ENCODE data around the gene CACNA2D3. TPM values are rescaled to one million over a fixed set of nuclear protein-coding genes. Genes with fewer than 3 reads are reported as not detected.

Gene CACNA2D3
- total and polyA plus RNA-seq, 2 donors from 2014 or later = 5.7 to 11.2 TPM

DNA sequence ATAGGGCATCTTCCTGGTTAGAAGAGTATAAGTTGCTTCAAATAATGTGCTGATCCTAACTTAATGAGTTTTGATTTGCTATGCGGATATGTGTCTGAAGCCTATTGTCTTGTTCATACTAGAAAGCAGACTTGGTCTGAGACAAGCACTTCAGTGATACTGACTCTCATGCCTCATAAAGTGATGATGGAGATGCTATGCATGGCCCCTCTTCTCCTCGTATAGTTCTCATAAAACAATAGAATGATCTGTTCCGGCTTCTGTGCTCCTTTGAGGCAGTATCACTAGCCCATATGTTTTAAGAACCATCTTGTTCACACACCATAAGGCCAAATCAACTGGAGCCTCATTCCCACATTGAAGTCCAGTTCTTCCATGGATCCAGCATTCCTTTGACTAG lies 583.4 kb downstream of the CACNA2D3 start:
- TF ChIP-seq, protein P1, sequence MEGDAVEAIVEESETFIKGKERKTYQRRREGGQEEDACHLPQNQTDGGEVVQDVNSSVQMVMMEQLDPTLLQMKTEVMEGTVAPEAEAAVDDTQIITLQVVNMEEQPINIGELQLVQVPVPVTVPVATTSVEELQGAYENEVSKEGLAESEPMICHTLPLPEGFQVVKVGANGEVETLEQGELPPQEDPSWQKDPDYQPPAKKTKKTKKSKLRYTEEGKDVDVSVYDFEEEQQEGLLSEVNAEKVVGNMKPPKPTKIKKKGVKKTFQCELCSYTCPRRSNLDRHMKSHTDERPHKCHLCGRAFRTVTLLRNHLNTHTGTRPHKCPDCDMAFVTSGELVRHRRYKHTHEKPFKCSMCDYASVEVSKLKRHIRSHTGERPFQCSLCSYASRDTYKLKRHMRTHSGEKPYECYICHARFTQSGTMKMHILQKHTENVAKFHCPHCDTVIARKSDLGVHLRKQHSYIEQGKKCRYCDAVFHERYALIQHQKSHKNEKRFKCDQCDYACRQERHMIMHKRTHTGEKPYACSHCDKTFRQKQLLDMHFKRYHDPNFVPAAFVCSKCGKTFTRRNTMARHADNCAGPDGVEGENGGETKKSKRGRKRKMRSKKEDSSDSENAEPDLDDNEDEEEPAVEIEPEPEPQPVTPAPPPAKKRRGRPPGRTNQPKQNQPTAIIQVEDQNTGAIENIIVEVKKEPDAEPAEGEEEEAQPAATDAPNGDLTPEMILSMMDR (IDR thresholded peaks at IDR 0.05; ENCODE audit: borderline replicate concordance, extremely low read depth, insufficient read depth) = no peak
- Histone ChIP-seq H3K4me3 (ENCODE audit: low read length in 3 of 3) (no peak overlapping the region), H3K27ac (ENCODE audit: low read depth in 2 of 2, low read length in 2 of 2) (no peak overlapping the region), H3K27me3 (ENCODE audit: control insufficient read depth, insufficient read depth, low read length) (no peaks in the 10 kb centered on the region), H3K9me3 (ENCODE audit: control insufficient read depth in 2 of 3, insufficient read depth in 1 of 3, low read length in 3 of 3) (no peaks in the 10 kb centered on the region), H3K36me3 (ENCODE audit: control insufficient read depth in 2 of 3, insufficient read depth in 3 of 3, low read length in 3 of 3) (no peaks in the 10 kb centered on the region), H3K9ac (ENCODE audit: low read length in 3 of 3) (no peak overlapping the region), H3K4me1 (ENCODE audit: control insufficient read depth in 2 of 3, insufficient read depth in 2 of 3, low read depth in 1 of 3, low read length in 3 of 3) (no peaks in the 10 kb centered on the region)
- intact Hi-C loops (cut with DNase I) = no loop called here
- DNase-seq = no peak
- FAIRE-seq = no peak

DNA sequence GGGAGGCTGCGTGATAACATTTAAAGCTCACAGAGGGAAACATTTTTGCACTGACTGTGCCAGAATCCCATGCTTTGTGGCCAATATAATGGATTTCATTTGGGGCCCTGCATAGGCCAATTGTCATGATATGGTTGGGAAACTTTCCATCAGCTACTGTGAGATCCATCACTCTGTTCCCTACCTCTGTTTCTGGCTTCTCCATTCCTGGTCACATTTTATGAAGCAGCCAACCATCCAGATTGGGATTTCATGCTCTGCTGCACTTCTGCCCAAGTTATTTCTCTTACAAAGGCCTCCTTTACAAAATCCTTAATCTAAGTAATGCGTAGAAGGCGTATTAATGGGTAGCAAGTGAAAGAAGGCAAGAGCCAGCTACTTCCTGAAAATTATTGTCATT lies 584.4 kb downstream of the CACNA2D3 start:
- intact Hi-C loops (cut with DNase I) = no loop called here
- Histone ChIP-seq H3K36me3 (ENCODE audit: control insufficient read depth in 2 of 3, insufficient read depth in 3 of 3, low read length in 3 of 3) (no peaks in the 10 kb centered on the region), H3K27ac (ENCODE audit: low read depth in 2 of 2, low read length in 2 of 2) (no peak overlapping the region), H3K9ac (ENCODE audit: low read length in 3 of 3) (no peak overlapping the region), H3K4me1 (ENCODE audit: control insufficient read depth in 2 of 3, insufficient read depth in 2 of 3, low read depth in 1 of 3, low read length in 3 of 3) (no peaks in the 10 kb centered on the region), H3K9me3 (ENCODE audit: control insufficient read depth in 2 of 3, insufficient read depth in 1 of 3, low read length in 3 of 3) (no peaks in the 10 kb centered on the region), H3K4me3 (ENCODE audit: low read length in 3 of 3) (no peak overlapping the region), H3K27me3 (ENCODE audit: control insufficient read depth, insufficient read depth, low read length) (no peaks in the 10 kb centered on the region)
- FAIRE-seq = no peak
- TF ChIP-seq, protein P1 (IDR thresholded peaks at IDR 0.05; ENCODE audit: borderline replicate concordance, extremely low read depth, insufficient read depth) = no peak
- DNase-seq = peak in 1 of 5 donors; percentile 6

DNA sequence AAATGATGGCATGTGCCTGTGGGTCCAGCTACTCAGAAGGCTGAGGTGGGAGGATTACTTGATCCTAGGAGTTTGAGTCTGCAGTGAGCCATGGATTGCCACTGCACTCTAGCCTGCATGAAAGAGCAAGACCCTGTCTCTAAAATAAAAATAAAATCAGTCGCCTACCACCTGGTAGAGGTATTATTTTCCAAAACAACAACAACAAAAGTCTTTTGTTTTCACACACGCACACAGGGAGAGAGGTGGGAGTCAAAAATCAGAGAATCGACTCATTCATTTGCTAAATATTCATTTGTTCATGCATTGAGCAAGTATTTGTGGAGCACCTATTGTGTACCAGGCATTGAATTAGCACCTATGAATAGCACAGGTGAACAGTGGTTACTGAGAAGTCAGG lies 587.4 kb downstream of the CACNA2D3 start:
- Histone ChIP-seq H3K27ac (ENCODE audit: low read depth in 2 of 2, low read length in 2 of 2) (no peak overlapping the region), H3K27me3 (ENCODE audit: control insufficient read depth, insufficient read depth, low read length) (no peaks in the 10 kb centered on the region), H3K4me3 (ENCODE audit: low read length in 3 of 3) (no peak overlapping the region), H3K9me3 (ENCODE audit: control insufficient read depth in 2 of 3, insufficient read depth in 1 of 3, low read length in 3 of 3) (no peaks in the 10 kb centered on the region), H3K36me3 (ENCODE audit: control insufficient read depth in 2 of 3, insufficient read depth in 3 of 3, low read length in 3 of 3) (no peaks in the 10 kb centered on the region), H3K9ac (ENCODE audit: low read length in 3 of 3) (no peak overlapping the region), H3K4me1 (ENCODE audit: control insufficient read depth in 2 of 3, insufficient read depth in 2 of 3, low read depth in 1 of 3, low read length in 3 of 3) (no peaks in the 10 kb centered on the region)
- TF ChIP-seq, protein P1 (IDR thresholded peaks at IDR 0.05; ENCODE audit: borderline replicate concordance, extremely low read depth, insufficient read depth) = no peak
- DNase-seq (no peak), FAIRE-seq (no peak)
- intact Hi-C loops (cut with DNase I) = no loop called here

DNA sequence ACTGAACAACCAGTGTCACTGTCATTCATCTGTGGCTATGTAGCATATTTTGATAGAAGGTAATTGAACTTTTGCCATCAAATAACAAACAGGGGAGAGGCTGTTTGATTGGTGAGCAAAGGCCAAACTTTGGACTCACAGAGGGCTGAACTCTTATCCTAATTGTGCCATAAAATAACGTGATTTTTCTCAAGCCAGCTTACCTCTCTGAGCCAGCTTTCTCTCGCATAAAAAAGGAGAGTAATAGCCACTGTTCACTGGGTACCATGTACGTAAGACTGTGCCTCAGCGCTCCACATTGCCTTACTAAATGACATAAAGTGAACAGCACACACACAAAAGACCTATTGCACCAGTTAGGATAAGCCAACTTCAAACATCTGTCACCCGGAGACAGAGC lies 588.6 kb downstream of the CACNA2D3 start:
- FAIRE-seq (no peak), DNase-seq (no peak)
- H3K27me3 ChIP-seq (ENCODE audit: control insufficient read depth, insufficient read depth, low read length) = no peaks in the 10 kb centered on the region
- intact Hi-C loops (cut with DNase I) = no loop called here
- no peaks in the 10 kb centered on the region for H3K4me1 ChIP-seq (ENCODE audit: control insufficient read depth in 2 of 3, insufficient read depth in 2 of 3, low read depth in 1 of 3, low read length in 3 of 3)
- TF ChIP-seq, protein P1 (IDR thresholded peaks at IDR 0.05; ENCODE audit: borderline replicate concordance, extremely low read depth, insufficient read depth) = no peak
- H3K4me3 ChIP-seq (ENCODE audit: low read length in 3 of 3) = no peak overlapping the region
- H3K9me3 ChIP-seq (ENCODE audit: control insufficient read depth in 2 of 3, insufficient read depth in 1 of 3, low read length in 3 of 3) = no peaks in the 10 kb centered on the region
- no peak overlapping the region for H3K27ac ChIP-seq (ENCODE audit: low read depth in 2 of 2, low read length in 2 of 2)
- H3K36me3 ChIP-seq (ENCODE audit: control insufficient read depth in 2 of 3, insufficient read depth in 3 of 3, low read length in 3 of 3) = no peaks in the 10 kb centered on the region
- no peak overlapping the region for H3K9ac ChIP-seq (ENCODE audit: low read length in 3 of 3)

Measured in kidney (tissue), 14 donors.